Liver (tissue), 9 donors: ENCODE results near the gene KRTAP13-4. TPM values are rescaled to one million over a fixed set of nuclear protein-coding genes. Genes with fewer than 3 reads are reported as not detected.

Experiments used
- DNase-seq: peaks from one replicate; pipeline ENCODE4 v3.0.0-alpha.2; 2017; ENCODE audit warnings: low spot score
- H3K27ac ChIP-seq, 2 donors: one replicate each; pipeline ENCODE4 v1.7.0; 2013; ENCODE audit warnings: inconsistent platforms in 2 of 2, low read length in 2 of 2, control low read depth in 1 of 2, low read depth in 1 of 2, mild to moderate bottlenecking in 1 of 2
- H3K27me3 ChIP-seq, 4 donors: one replicate each; pipeline versions ENCODE4 v1.6.1 to v1.7.0; 2013; ENCODE audit warnings: low read length in 3 of 4, inconsistent platforms in 1 of 4, mild to moderate bottlenecking in 1 of 4, moderate library complexity in 1 of 4; ENCODE audit not compliant: control insufficient read depth in 4 of 4, insufficient read depth in 4 of 4
- H3K36me3 ChIP-seq, 4 donors: one replicate each; pipeline versions ENCODE4 v1.6.1 to v1.7.0; 2013; ENCODE audit warnings: low read length in 3 of 4, mild to moderate bottlenecking in 3 of 4, low read depth in 1 of 4, moderate library complexity in 1 of 4; ENCODE audit not compliant: control insufficient read depth in 4 of 4, insufficient read depth in 3 of 4
- H3K4me1 ChIP-seq, 4 donors: one replicate each; pipeline versions ENCODE4 v1.6.1 to v1.7.0; 2013; ENCODE audit warnings: low read length in 3 of 4, mild to moderate bottlenecking in 3 of 4, moderate library complexity in 1 of 4; ENCODE audit not compliant: control insufficient read depth in 4 of 4, insufficient read depth in 4 of 4
- H3K4me3 ChIP-seq, 3 donors: one replicate each; pipeline versions ENCODE4 v1.6.1 to v1.7.0; 2013; ENCODE audit warnings: low read length in 3 of 3, control low read depth in 1 of 3, low read depth in 1 of 3, mild to moderate bottlenecking in 1 of 3
- H3K9ac ChIP-seq, 2 donors: one replicate each; pipeline ENCODE4 v1.7.0; 2013; ENCODE audit warnings: low read length in 2 of 2, mild to moderate bottlenecking in 2 of 2, moderate library complexity in 2 of 2, control low read depth in 1 of 2, low read depth in 1 of 2
- H3K9me3 ChIP-seq, 4 donors: one replicate each; pipeline versions ENCODE4 v1.6.1 to v1.7.0; 2013; ENCODE audit warnings: low read length in 3 of 4; ENCODE audit not compliant: control insufficient read depth in 4 of 4
- ATF3 ChIP-seq: IDR thresholded peaks from 2 replicates; pipeline ENCODE4 v1.6.1; 2016; ENCODE audit warnings: antibody characterized with exemption
- EGR1 ChIP-seq, 2 donors: IDR thresholded peaks; 2 replicates each; pipeline ENCODE4 v1.6.1; 2016 to 2018; ENCODE audit warnings: antibody characterized with exemption in 2 of 2, low read depth in 2 of 2
- FOXA1 ChIP-seq: IDR thresholded peaks from 2 replicates; pipeline ENCODE4 v1.6.1; 2016; ENCODE audit warnings: antibody characterized with exemption
- FOXA2 ChIP-seq: IDR thresholded peaks from 2 replicates; pipeline ENCODE4 v1.6.1; 2016; ENCODE audit warnings: antibody characterized with exemption
- GABPA ChIP-seq, 2 donors: IDR thresholded peaks in 1 of 2; conservative IDR thresholded peaks in 1 of 2; 2 replicates each; pipeline ENCODE4 v1.6.1; 2016; ENCODE audit warnings: antibody characterized with exemption in 2 of 2, mild to moderate bottlenecking in 1 of 2, moderate library complexity in 1 of 2
- HNF4A ChIP-seq, 2 donors: conservative IDR thresholded peaks; 2 replicates each; pipeline ENCODE4 v1.6.1; 2016; ENCODE audit warnings: antibody characterized with exemption in 2 of 2, mild to moderate bottlenecking in 2 of 2
- HNF4G ChIP-seq: IDR thresholded peaks from 2 replicates; pipeline ENCODE4 v1.6.1; 2016; ENCODE audit warnings: antibody characterized with exemption
- JUND ChIP-seq, 2 donors: IDR thresholded peaks; 2 replicates each; pipeline ENCODE4 v1.6.1; 2016; ENCODE audit warnings: antibody characterized with exemption in 2 of 2
- MAX ChIP-seq: IDR thresholded peaks from 2 replicates; pipeline ENCODE4 v1.6.1; 2016; ENCODE audit warnings: antibody characterized with exemption
- NR2F2 ChIP-seq: IDR thresholded peaks from 2 replicates; pipeline ENCODE4 v1.6.1; 2016; ENCODE audit warnings: antibody characterized with exemption
- RAD21 ChIP-seq, 2 donors: IDR thresholded peaks; 2 replicates each; pipeline ENCODE4 v1.6.1; 2016; ENCODE audit warnings: antibody characterized with exemption in 2 of 2, mild to moderate bottlenecking in 2 of 2
- RXRA ChIP-seq, 2 donors: IDR thresholded peaks; 2 replicates each; pipeline ENCODE4 v1.6.1; 2017 to 2018; ENCODE audit warnings: antibody characterized with exemption in 2 of 2, mild to moderate bottlenecking in 1 of 2
- SP1 ChIP-seq: IDR thresholded peaks from 2 replicates; pipeline ENCODE4 v1.6.1; 2018; ENCODE audit warnings: antibody characterized with exemption, mild to moderate bottlenecking
- TAF1 ChIP-seq: conservative IDR thresholded peaks from 2 replicates; pipeline ENCODE4 v1.6.1; 2016; ENCODE audit warnings: antibody characterized with exemption, mild to moderate bottlenecking
- YY1 ChIP-seq: IDR thresholded peaks from 2 replicates; pipeline ENCODE4 v1.6.1; 2016; ENCODE audit warnings: antibody characterized with exemption, mild to moderate bottlenecking
- ZBTB33 ChIP-seq: IDR thresholded peaks from 2 replicates; pipeline ENCODE4 v1.6.1; 2016; ENCODE audit warnings: antibody characterized with exemption
- WGBS: extraction: QIAGEN DNeasy Blood & Tissue Kit; methylation state at CpG from one replicate; pipeline ENCODE4 v1.1.7; 2013; 5-methylcytosine and 5-hydroxymethylcytosine counted together
- polyA plus RNA-seq, 2 donors: library from polyadenylated mRNA; stranded (reverse) in 1 of 2; unstranded in 1 of 2; fragments of 200-250 nt in 1 of 2; fragments of >200 nt in 1 of 2; fragmentation: Nextera tagmentation in 1 of 2; extraction: Ambion mirVana in 1 of 2; gene quantifications; one replicate each; pipeline versions ENCODE4 v1.2.1 to v1.2.3, GENCODE V29; 2013 to 2015
- total RNA-seq, 2 donors: library from RNA; depleted of rRNA; stranded (reverse); fragments of >200 nt; gene quantifications; one replicate each; pipeline ENCODE4 v1.2.3, GENCODE V29; 2014
- TF ChIP-seq, protein P1 (sequence below): fragments of 150-350 bp; IDR thresholded peaks from 2 replicates; pipeline ENCODE4 v1.5.1; 2017; ENCODE audit warnings: improper control_type of control experiment, low read depth, low read length; ENCODE audit not compliant: missing input control
- donor health status: healthy.
- donor health status: healthy.
- donor health status: healthy.
- donor health status: healthy.
- donor health status: healthy.

The KRTAP13-4 gene
- total and polyA plus RNA-seq, 4 donors, result not detected

GRCh38 chr21:30425826-30426225 lies 4.2 kb upstream of the KRTAP13-4 start, which contains the start of gene KRTAP13-3:
Gene KRTAP13-3 (minus strand): TSS chr21:30425926. CDS start chr21:30425912, 14 bp downstream.
- H3K4me1 ChIP-seq, result no peaks in the 10 kb centered on the region
- TF ChIP-seq, protein P1, sequence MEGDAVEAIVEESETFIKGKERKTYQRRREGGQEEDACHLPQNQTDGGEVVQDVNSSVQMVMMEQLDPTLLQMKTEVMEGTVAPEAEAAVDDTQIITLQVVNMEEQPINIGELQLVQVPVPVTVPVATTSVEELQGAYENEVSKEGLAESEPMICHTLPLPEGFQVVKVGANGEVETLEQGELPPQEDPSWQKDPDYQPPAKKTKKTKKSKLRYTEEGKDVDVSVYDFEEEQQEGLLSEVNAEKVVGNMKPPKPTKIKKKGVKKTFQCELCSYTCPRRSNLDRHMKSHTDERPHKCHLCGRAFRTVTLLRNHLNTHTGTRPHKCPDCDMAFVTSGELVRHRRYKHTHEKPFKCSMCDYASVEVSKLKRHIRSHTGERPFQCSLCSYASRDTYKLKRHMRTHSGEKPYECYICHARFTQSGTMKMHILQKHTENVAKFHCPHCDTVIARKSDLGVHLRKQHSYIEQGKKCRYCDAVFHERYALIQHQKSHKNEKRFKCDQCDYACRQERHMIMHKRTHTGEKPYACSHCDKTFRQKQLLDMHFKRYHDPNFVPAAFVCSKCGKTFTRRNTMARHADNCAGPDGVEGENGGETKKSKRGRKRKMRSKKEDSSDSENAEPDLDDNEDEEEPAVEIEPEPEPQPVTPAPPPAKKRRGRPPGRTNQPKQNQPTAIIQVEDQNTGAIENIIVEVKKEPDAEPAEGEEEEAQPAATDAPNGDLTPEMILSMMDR, result no peak
- TF ChIP-seq FOXA2 (no peak), NR2F2 (no peak), HNF4A (conservative IDR thresholded peaks at IDR 0.05) (no peak), GABPA (IDR thresholded peaks at IDR 0.05 in 1 of 2, conservative IDR thresholded peaks at IDR 0.05 in 1 of 2) (no peak), RAD21 (IDR thresholded peaks at IDR 0.05) (no peak), RXRA (IDR thresholded peaks at IDR 0.05) (no peak), TAF1 (no peak), FOXA1 (no peak), JUND (IDR thresholded peaks at IDR 0.05) (no peak), ATF3 (no peak), YY1 (no peak), EGR1 (IDR thresholded peaks at IDR 0.05; ENCODE audit: low read depth in 2 of 2) (no peak), MAX (no peak)
- no peaks in the 10 kb centered on the region for H3K36me3 ChIP-seq
- no peak within 1 kb of the TSS for H3K4me3 ChIP-seq
- no peak within 1 kb of the TSS for H3K27ac ChIP-seq
- 68% methylated on average over 5 of the region's 5 CpGs for WGBS
- no peak within 1 kb of the TSS for H3K9ac ChIP-seq
- no peaks in the 10 kb centered on the region for H3K9me3 ChIP-seq
- no peaks in the 10 kb centered on the region for H3K27me3 ChIP-seq
- DNase-seq, result no peak

- H3K4me3 ChIP-seq, result no peak overlapping the region
- no peaks in the 10 kb centered on the region for H3K36me3 ChIP-seq
- TF ChIP-seq EGR1 (IDR thresholded peaks at IDR 0.05; ENCODE audit: low read depth in 2 of 2) (no peak), ZBTB33 (no peak), FOXA2 (no peak), FOXA1 (no peak), HNF4A (conservative IDR thresholded peaks at IDR 0.05) (no peak), TAF1 (no peak), RXRA (IDR thresholded peaks at IDR 0.05) (no peak), NR2F2 (no peak), YY1 (no peak), GABPA (IDR thresholded peaks at IDR 0.05 in 1 of 2, conservative IDR thresholded peaks at IDR 0.05 in 1 of 2) (no peak), MAX (no peak), JUND (IDR thresholded peaks at IDR 0.05) (no peak), ATF3 (no peak), SP1 (no peak), HNF4G (no peak)
- no peak overlapping the region for H3K9ac ChIP-seq
- H3K27me3 ChIP-seq, result no peaks in the 10 kb centered on the region
- H3K9me3 ChIP-seq, result no peaks in the 10 kb centered on the region
- WGBS, result 42% methylated on average over 3 of the region's 3 CpGs
- no peaks in the 10 kb centered on the region for H3K4me1 ChIP-seq
- no peak overlapping the region for H3K27ac ChIP-seq
- DNase-seq, result no peak
Measured at GRCh38 chr21:30426731-30427130, 3.3 kb upstream of the KRTAP13-4 start.
